ENCODE results near the gene CT47C1. TPM values are rescaled to one million over a fixed set of nuclear protein-coding genes. Genes with fewer than 3 reads are reported as not detected.

Gene CT47C1
- total RNA-seq, 1 donor from 2014 or later, result not detected

GRCh38 chrX:119095936-119096335 lies 23.1 kb downstream of the CT47C1 start:
- no peaks in the 10 kb centered on the region for H4K20me1 ChIP-seq (ENCODE audit: insufficient read depth, low read length)
- no peaks in the 10 kb centered on the region for H3K9me3 ChIP-seq (ENCODE audit: insufficient read depth, low read depth, low read length)
- Mint-ChIP-seq H3K27ac (ENCODE audit: unreplicated experiment) (no peak overlapping the region), H3K9me3 (ENCODE audit: unreplicated experiment) (peaks cover 2% of the 10 kb centered on the region), H3K27me3 (ENCODE audit: low read depth, unreplicated experiment) (peaks cover 2% of the 10 kb centered on the region), H3K4me3 (ENCODE audit: unreplicated experiment) (no peak overlapping the region), H3K4me1 (ENCODE audit: low read depth, unreplicated experiment) (no peaks in the 10 kb centered on the region), H3K36me3 (ENCODE audit: low read depth, unreplicated experiment) (no peaks in the 10 kb centered on the region)
- H3K4me2 ChIP-seq (ENCODE audit: low read length), result no peak overlapping the region
- H2AFZ ChIP-seq (ENCODE audit: low read depth, low read length), result no peak overlapping the region
- H3K4me1 ChIP-seq (ENCODE audit: insufficient read depth, low read length), result no peaks in the 10 kb centered on the region
- no peak overlapping the region for H3K4me3 ChIP-seq (ENCODE audit: insufficient read depth, low read depth, low read length)
- no peak for TF ChIP-seq EZH2 (IDR thresholded peaks at IDR 0.05; ENCODE audit: insufficient read depth, low read length)
- TF ChIP-seq, protein P1, sequence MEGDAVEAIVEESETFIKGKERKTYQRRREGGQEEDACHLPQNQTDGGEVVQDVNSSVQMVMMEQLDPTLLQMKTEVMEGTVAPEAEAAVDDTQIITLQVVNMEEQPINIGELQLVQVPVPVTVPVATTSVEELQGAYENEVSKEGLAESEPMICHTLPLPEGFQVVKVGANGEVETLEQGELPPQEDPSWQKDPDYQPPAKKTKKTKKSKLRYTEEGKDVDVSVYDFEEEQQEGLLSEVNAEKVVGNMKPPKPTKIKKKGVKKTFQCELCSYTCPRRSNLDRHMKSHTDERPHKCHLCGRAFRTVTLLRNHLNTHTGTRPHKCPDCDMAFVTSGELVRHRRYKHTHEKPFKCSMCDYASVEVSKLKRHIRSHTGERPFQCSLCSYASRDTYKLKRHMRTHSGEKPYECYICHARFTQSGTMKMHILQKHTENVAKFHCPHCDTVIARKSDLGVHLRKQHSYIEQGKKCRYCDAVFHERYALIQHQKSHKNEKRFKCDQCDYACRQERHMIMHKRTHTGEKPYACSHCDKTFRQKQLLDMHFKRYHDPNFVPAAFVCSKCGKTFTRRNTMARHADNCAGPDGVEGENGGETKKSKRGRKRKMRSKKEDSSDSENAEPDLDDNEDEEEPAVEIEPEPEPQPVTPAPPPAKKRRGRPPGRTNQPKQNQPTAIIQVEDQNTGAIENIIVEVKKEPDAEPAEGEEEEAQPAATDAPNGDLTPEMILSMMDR (IDR thresholded peaks at IDR 0.05; ENCODE audit: insufficient read depth, low read depth, low read length), result no peak
- FAIRE-seq (no peak), DNase-seq (ENCODE audit: low read depth) (no peak)
- no peaks in the 10 kb centered on the region for H3K27me3 ChIP-seq (ENCODE audit: insufficient read depth, low read length)
- no peaks in the 10 kb centered on the region for H3K36me3 ChIP-seq (ENCODE audit: insufficient read depth, low read length)
- H3K9ac ChIP-seq (ENCODE audit: low read length), result no peak overlapping the region
- H3K27ac ChIP-seq (ENCODE audit: low read depth, low read length), result no peak overlapping the region
- no peaks in the 10 kb centered on the region for H3K79me2 ChIP-seq (ENCODE audit: insufficient read depth, low read length)

- Histone ChIP-seq H3K27me3 (ENCODE audit: insufficient read depth, low read length) (no peaks in the 10 kb centered on the region), H3K4me1 (ENCODE audit: insufficient read depth, low read length) (no peaks in the 10 kb centered on the region), H3K36me3 (ENCODE audit: insufficient read depth, low read length) (no peaks in the 10 kb centered on the region), H3K9me3 (ENCODE audit: insufficient read depth, low read depth, low read length) (no peaks in the 10 kb centered on the region), H3K9ac (ENCODE audit: low read length) (no peak overlapping the region), H2AFZ (ENCODE audit: low read depth, low read length) (no peak overlapping the region), H3K4me2 (ENCODE audit: low read length) (no peak overlapping the region), H3K27ac (ENCODE audit: low read depth, low read length) (no peak overlapping the region), H3K4me3 (ENCODE audit: insufficient read depth, low read depth, low read length) (no peak overlapping the region), H3K79me2 (ENCODE audit: insufficient read depth, low read length) (no peaks in the 10 kb centered on the region), H4K20me1 (ENCODE audit: insufficient read depth, low read length) (no peaks in the 10 kb centered on the region)
- DNase-seq (ENCODE audit: low read depth), result no peak
- FAIRE-seq, result no peak
- Mint-ChIP-seq H3K27me3 (ENCODE audit: low read depth, unreplicated experiment) (no peaks in the 10 kb centered on the region), H3K36me3 (ENCODE audit: low read depth, unreplicated experiment) (no peaks in the 10 kb centered on the region), H3K4me3 (ENCODE audit: unreplicated experiment) (no peak overlapping the region), H3K27ac (ENCODE audit: unreplicated experiment) (no peak overlapping the region), H3K9me3 (ENCODE audit: unreplicated experiment) (peaks cover 2% of the 10 kb centered on the region), H3K4me1 (ENCODE audit: low read depth, unreplicated experiment) (peaks cover 3% of the 10 kb centered on the region)
- TF ChIP-seq, protein P1 (IDR thresholded peaks at IDR 0.05; ENCODE audit: insufficient read depth, low read depth, low read length), result no peak
- TF ChIP-seq EZH2 (IDR thresholded peaks at IDR 0.05; ENCODE audit: insufficient read depth, low read length), result no peak
Observed at GRCh38 chrX:119101168-119101567, 28.4 kb downstream of the CT47C1 start.

DNA sequence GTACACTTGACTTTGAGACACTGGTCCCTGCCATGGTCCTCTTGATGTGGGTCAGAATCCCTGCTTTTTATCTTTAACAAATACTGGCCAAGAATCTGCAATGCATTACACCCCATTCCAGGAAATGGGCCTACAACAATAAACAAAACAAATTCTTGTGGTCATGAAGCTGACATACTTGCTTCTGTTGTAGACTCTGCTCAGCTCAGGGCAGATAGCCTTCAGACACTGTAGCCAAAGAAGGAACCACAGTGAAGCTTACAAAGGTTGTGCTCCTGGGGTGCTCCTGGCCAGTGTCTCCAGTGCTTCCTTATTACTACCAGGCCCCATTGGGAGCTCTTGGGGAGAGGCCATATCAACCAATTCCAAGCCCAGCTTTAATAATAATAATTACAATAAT lies 33.0 kb downstream of the CT47C1 start:
- Mint-ChIP-seq H3K36me3 (ENCODE audit: low read depth, unreplicated experiment) (no peaks in the 10 kb centered on the region), H3K27ac (ENCODE audit: unreplicated experiment) (no peak overlapping the region), H3K9me3 (ENCODE audit: unreplicated experiment) (no peaks in the 10 kb centered on the region), H3K4me1 (ENCODE audit: low read depth, unreplicated experiment) (peaks cover 4% of the 10 kb centered on the region), H3K4me3 (ENCODE audit: unreplicated experiment) (no peak overlapping the region), H3K27me3 (ENCODE audit: low read depth, unreplicated experiment) (no peaks in the 10 kb centered on the region)
- H3K4me3 ChIP-seq (ENCODE audit: insufficient read depth, low read depth, low read length), result no peak overlapping the region
- DNase-seq (ENCODE audit: low read depth) (peak; percentile 62), FAIRE-seq (peak; percentile 89)
- H4K20me1 ChIP-seq (ENCODE audit: insufficient read depth, low read length), result no peaks in the 10 kb centered on the region
- H3K27me3 ChIP-seq (ENCODE audit: insufficient read depth, low read length), result no peaks in the 10 kb centered on the region
- H3K4me2 ChIP-seq (ENCODE audit: low read length), result no peak overlapping the region
- no peak overlapping the region for H3K27ac ChIP-seq (ENCODE audit: low read depth, low read length)
- TF ChIP-seq, protein P1 (IDR thresholded peaks at IDR 0.05; ENCODE audit: insufficient read depth, low read depth, low read length), result no peak
- no peak for TF ChIP-seq EZH2 (IDR thresholded peaks at IDR 0.05; ENCODE audit: insufficient read depth, low read length)
- H3K36me3 ChIP-seq (ENCODE audit: insufficient read depth, low read length), result no peaks in the 10 kb centered on the region
- no peaks in the 10 kb centered on the region for H3K4me1 ChIP-seq (ENCODE audit: insufficient read depth, low read length)
- H3K9ac ChIP-seq (ENCODE audit: low read length), result no peak overlapping the region
- H3K9me3 ChIP-seq (ENCODE audit: insufficient read depth, low read depth, low read length), result no peaks in the 10 kb centered on the region
- no peak overlapping the region for H2AFZ ChIP-seq (ENCODE audit: low read depth, low read length)
- no peaks in the 10 kb centered on the region for H3K79me2 ChIP-seq (ENCODE audit: insufficient read depth, low read length)

All from astrocyte (in vitro differentiated cells and primary cell).